ENCODE data around the gene GDF7.
"Not testable (repeated sequence)": the region's sequence is repeated elsewhere in the genome, so short reads cannot be mapped to it uniquely, and the experiment has no call there.

GDF7 gene

DNA sequence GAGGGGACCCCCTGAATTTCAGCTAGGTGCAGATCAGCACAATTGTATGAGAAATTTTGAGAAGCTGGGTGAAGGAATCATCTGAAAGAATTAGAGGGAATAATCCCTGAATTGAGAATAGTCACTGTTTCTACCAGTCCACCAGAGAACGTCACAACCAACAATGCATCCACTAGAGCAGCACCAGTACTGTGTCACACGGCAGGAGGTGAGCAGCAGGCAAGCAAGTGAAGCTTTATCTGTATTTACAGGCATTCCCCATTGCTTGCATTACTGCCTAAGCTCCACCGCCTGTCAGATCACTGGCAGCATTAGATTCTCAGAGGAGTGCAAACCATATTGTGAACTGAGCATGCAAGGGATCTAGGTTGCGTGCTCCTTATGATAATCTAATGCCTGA, 40.7 kb downstream of the GDF7 start:
- DNase-seq = no peak

GRCh38 chr2:20711641-20712040, 44.7 kb downstream of the GDF7 start:
- DNase-seq = not testable (repeated sequence)

DNA sequence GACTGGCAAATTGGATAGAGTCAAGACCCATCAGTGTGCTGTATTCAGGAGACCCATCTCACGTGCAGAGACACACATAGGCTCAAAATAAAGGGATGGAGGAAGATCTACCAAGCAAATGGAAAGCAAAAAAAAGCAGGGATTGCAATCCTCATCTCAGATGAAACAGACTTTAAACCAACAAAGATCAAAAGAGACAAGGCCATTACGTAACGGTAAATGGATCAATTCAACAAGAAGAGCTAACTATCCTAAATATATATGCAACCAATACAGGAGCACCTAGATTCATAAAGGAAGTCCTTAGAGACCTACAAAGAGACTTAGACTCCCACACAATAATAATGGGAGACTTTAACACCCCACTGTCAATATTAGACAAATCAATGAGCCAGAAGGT, 46.6 kb downstream of the GDF7 start:
- DNase-seq = not testable (repeated sequence)

DNA sequence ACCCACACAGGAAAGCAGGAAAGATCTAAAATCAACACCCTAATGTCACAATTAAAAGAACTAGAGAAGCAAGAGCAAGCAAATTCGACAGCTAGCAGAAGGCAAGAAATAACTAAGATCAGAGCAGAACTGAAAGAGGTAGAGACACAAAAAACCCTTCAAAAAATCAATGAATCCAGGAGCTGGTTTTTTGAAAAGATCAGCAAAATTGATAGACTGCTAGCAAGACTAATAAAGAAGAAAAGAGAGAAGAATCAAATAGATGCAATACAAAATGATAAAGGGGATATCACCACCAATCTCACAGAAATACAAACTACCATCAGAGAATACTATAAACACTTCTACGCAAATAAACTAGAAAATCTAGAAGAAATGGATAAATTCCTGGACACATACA, 47.5 kb downstream of the GDF7 start:
- not testable (repeated sequence) for DNase-seq

GRCh38 chr2:20716164-20716563, 49.2 kb downstream of the GDF7 start:
- DNase-seq = not testable (repeated sequence)

DNA sequence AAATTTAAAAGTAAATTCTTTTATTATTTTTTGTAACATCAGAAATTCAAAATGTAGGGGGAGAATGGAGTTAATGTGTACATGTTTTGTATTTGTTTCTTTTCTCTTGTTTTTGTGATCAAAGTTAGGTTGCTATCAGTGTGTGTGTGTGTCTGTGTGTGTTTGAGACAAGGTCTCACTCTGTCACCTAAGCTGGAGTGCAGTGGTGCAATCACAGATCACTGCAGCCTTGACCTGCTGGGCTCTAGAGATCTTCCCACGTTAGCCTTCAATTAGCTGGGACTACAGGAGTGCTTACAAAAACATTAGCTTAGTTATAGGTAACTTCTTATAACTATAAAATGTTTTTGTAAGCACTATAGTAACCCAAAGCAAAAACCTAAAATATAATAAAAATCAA, 50.7 kb downstream of the GDF7 start:
- DNase-seq = no peak

DNA sequence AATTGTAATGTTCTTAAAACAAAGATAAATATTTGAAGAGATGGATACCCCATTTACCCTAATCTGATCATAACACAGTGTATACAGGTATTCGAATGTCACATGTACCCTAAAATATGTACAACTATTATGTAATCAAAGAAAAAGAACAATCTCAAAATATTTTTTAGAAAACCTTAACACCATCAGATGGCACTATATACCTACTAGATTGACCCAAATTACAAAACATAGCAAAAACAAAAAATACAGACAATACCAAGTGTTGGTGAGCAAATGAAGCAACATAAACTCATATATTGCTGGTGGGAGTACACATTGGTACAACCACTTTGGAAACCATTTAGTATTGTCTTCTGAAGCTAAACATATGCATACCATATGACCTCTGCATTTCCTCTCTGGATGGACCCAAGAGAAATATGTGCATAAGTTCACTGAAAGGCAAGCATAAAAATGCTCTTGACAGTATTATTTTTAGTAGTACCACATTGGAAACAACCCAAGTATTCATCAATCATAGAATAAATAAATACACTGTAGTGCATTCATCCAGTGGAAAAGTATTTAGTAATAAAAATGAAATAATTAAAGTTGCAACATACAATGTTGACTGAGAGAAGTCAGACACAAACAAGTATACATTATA, 55.8 kb downstream of the GDF7 start:
- no peak for DNase-seq

DNA sequence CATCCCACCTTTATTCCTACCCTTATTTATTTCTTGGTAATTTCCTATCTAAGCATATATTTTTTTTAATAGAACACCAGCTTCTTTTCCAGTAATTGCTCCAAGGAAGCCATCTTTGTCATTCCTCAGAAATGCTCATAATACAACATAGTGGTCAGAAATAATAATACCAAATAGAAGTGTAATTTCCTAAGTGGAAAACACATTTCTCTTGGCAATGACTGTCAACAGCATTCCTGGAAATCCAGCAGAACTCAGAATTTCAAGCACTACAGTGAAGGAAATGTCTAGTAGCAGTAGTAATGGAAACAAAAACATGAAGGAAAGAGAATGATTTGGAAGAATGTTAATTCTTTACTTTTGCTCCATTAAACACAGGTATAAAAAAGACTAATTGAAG, 56.6 kb downstream of the GDF7 start:
- DNase-seq = no peak

DNA sequence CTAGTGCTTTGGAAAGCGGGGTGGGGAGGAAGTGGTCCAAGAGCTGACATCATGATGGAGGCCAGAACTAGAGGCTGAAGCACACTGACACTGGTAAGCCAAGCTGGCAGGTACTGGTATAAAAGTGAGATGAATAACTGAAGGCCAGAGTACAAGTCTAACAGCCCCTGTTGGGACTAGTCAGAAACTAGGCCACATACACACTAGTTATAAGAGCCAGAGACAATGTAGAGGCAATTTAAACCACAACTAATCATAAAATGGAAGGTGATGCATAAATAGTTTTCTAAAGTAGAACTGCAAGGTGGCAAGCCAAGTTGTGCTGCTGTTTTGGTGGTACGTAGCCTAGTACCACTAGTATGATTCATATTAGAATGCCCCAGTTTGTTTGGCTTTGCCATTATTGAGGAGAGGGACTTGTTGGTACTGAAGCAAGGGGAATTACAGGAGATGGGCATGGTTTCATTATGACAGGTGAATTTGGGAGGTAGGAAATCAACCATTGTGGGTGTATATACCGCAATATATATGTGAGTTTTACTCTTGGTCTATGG, 57.6 kb downstream of the GDF7 start:
- no peak for DNase-seq

- no peak for DNase-seq
Measured at GRCh38 chr2:20725782-20726181, 58.8 kb downstream of the GDF7 start.

DNA sequence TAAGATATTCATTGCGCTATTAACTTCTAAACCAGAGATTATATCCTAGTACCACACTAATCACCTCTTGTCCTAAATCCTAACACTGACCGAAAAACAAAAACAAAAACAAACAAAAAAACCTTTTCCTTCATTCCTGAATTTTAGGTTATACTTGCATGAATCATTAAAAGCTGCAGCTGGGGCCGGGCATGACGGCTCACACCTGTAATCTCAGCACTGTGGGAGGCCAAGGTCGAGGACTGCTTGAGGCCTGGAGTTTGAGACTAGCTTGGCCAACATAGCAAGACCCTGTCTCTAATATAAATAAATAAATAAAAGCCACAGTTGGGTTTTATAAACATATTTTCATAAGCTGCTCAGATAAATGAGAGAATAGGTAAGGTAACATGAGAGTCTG, 60.0 kb downstream of the GDF7 start:
- no peak for DNase-seq

GRCh38 chr2:20728114-20728758, 61.3 kb downstream of the GDF7 start:
- no peak for DNase-seq
